NCI-H1930 (cell line): ENCODE data around the gene DISP2.

Experiments used
- DNase-seq, 2 experiments: peaks; one replicate each; lab custom pipeline; 2025; lab: John Stamatoyannopoulos, UW

DISP2 gene

GRCh38 chr15:40325700-40326099 is 32.3 kb upstream of the DISP2 start:
- no peak for DNase-seq

DNA sequence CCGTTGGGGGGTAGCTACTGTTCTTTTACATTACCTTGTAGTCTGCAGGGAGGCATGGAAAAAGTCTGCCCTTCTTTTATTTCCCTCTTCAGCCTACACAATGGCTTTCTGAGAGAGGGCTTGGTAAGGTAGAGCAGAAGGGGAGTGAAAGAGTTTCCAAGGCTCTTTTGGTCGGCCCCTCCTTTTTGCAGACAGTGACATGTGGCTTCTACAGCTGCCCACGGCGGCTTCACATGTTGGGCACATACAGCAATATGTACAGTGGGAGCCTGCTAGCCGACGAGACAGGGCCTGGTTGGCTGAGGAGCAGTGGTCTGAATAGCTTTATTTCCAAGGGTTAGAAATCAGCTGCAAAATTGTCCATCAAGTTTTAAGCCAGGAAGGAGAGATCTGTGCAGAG is 30.6 kb upstream of the DISP2 start:
- DNase-seq = no peak

DNA sequence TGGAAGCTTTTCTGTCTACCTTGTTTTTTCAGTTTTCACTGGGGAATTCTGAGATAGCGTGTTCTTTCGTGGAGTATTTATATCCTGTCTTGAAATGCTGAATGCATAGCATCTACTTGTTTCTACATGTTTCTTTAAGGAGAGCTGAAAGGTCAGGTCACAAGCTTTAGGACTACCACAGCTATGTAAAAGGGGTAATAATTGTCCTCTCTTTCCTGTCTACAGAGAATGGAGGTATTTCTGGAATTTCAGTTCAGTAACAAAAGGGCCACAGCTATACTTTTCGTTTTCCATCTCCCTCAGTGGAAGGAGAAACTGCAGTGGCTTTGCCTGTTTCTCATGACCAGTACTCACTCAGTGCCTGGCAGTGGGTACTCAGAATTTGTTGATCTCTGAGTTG is 29.8 kb upstream of the DISP2 start:
- DNase-seq = no peak

DNA sequence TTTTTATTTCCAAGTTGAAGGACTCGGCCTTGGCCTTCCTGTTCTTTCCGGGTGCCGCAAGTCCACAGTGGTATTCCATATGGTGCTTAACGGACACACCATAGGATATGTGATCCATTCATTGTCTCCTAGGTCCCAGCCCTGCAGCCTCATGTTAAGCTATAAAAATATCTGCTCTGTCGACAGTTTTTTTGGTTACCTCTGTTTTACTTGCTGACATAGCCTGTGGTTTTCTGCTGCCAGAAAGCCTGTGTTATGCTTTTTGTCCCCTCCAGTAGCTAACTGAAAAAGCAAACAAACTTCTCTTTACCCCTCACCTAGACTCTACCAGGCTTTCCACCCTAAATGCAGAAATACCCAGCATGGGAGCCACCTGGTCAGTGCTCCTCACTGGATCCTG is 29.3 kb upstream of the DISP2 start:
- no peak for DNase-seq

GRCh38 chr15:40329804-40330203 is 28.2 kb upstream of the DISP2 start:
- DNase-seq = no peak

- no peak for DNase-seq
Observed at GRCh38 chr15:40330368-40330836, 27.6 kb upstream of the DISP2 start.

DNA sequence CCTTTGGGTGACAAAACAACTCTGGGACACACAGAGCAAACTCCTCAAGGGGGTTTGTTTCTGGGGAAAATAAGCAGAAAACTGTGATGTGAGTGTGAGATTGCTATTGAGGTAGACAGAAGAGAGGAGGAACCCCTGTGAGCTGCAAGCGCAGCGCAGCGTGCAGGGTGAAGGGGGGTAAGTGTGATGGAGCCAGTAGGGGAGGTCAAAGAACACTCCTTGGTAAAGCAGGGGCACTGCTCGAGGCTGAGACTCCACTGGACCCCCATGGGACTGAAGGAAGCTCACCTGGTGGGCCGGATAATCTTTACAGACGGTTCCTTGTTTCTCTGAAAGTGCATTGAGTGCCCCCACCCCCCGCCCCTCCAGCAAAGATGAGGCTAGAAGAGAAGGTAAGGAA is 27.0 kb upstream of the DISP2 start:
- DNase-seq = no peak

DNA sequence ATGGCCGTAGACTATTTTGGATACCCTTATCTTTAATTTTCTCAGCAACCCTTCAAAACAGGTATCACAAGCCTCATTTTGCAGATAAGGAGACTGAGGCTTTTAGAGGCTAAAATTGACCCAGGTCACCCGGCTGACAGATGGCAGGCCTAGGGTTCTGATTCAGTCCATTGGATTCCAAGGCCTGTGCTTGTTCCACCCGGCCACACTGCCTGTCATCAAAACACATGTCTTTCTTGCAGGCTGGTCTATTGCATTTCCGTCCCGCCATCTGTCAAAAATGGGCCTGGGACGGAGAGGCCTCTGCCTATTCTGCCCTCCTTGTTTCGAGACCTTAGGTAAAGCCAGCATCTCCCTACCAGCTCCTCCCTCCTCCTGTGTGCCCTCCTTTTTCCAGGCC is 26.4 kb upstream of the DISP2 start:
- DNase-seq = no peak

- no peak for DNase-seq
Observed at GRCh38 chr15:40332113-40332781, 25.8 kb upstream of the DISP2 start.

GRCh38 chr15:40333922-40334492 is 24.0 kb upstream of the DISP2 start:
- no peak for DNase-seq

DNA sequence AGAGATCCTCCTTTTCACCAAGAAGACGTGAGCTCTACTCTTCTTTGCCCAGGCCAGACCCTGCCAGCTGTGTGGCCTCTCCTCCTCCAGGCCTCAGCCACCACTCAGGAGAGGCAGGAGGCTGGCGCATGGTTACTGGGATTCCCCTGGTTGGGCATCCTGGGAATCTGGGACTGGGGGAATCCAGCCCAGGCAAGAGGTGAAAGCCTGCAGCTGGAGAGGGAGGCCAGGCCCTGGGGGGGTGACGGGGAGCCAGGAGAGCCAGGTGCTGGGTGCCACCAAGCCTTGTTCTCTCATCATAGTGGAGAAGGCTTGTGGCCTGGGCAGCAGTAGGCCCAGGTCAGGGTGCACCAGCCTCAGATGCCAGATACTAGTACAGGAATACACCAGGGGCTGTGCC is 23.5 kb upstream of the DISP2 start:
- DNase-seq = no peak

- DNase-seq = no peak
Observed at GRCh38 chr15:40334941-40335795, 22.9 kb upstream of the DISP2 start.

GRCh38 chr15:40335938-40336743 is 21.9 kb upstream of the DISP2 start:
- DNase-seq = no peak

DNA sequence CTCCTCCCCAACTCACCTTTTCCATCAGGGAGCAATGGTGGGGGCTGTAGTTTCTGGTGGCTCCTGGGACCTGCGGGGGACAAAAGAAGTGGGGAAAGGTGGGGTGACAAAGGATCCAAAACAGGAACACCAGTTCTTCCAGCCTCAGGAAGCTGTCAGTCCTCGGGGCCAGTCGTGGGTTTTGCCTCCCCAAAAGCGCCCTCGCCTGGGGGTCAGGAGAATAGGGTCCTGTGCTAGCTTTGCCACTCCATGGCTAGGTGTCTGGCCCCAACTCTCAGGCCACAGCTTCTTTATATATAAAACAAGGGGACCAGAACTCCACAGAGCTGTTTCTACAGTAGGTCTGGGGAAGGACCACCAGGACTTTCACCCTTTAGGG is 21.3 kb upstream of the DISP2 start:
- no peak for DNase-seq

- no peak for DNase-seq
Observed at GRCh38 chr15:40337597-40337996, 20.4 kb upstream of the DISP2 start.

- DNase-seq = peak; percentile 32
Observed at GRCh38 chr15:40338041-40338657, 19.9 kb upstream of the DISP2 start.

DNA sequence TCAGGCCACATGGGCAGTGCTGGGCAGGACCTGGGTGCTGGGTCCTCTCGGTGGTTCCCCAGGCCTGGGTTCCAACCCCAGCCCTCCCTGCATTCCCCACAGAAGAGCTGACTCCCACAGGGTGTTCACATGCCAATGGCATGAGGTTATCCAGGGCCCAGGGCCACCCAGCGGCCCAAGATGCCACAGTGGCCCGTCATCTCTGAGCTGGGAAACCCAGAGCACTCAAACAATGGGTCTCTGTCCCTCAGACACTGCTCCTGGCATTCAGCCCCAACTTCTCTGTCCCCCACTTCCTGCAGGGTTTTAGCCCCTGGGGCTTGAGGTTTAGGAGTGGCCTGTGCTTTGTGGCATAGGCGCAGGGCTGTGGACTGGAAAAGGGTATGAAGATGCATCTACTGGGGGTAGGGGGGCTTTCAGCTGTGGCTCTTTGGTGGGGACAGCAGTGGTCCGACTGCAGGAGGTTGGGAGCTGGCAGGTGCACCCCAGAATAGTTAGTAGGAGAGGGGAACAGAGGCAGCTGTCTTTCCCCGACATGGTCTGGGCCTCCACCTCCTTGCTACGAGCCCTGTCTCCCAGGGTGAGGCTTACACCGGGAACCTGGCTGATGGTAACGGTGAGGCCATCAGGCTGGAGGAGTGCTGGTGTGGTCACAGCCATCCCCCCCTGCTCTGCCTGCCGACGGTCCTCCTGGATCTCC is 18.9 kb upstream of the DISP2 start:
- DNase-seq = no peak

DNA sequence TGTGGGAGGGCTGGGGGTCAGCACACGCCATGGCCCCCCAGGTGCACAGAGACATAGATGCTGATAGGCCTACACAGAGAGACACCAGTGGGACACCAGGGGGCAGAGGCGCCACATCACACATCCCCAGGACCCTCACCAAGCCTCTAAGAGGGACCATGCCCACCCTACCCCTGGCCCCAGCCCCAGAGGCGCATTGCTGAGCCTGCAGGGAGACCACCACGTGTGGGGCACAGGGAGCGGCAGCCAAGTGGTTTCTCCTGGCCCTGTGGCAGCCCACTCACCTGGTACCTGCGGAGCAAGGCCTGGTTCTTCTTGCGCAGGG is 18.4 kb upstream of the DISP2 start:
- no peak for DNase-seq

DNA sequence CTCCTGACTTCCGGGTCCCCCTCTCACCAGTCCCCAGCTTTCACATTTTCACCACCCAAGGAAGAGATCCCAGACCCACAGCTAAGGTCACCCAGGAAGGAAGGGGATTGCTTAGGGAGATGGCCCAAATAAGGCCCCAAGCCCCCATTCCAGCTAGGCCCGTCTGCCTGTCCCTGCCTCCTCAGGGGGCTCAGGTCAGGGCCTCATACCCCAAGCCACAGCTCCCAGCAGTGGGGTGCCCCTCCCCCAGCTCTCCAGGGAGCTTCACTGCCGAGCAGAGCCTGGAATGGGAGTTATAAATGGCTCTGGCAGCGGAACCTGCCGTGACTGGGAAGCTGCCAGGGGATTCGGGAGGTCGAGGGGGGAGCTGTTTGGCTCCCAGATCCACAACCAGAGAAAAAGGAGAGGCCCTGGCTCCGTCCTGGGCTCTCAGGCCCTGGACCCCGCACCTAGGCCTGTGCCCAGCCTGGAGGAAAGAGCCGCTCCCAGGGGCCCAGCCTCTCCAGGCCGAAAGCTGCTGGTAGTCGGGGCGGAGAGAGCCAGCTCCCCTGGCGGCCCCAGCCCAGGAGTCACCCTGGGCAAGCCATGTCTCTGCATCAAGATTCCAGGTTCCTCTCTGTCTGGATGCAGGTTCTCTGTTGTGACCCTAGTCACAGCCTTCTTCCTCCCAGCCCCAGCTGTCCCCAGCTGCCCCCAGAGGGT is 17.8 kb upstream of the DISP2 start:
- no peak for DNase-seq

DNA sequence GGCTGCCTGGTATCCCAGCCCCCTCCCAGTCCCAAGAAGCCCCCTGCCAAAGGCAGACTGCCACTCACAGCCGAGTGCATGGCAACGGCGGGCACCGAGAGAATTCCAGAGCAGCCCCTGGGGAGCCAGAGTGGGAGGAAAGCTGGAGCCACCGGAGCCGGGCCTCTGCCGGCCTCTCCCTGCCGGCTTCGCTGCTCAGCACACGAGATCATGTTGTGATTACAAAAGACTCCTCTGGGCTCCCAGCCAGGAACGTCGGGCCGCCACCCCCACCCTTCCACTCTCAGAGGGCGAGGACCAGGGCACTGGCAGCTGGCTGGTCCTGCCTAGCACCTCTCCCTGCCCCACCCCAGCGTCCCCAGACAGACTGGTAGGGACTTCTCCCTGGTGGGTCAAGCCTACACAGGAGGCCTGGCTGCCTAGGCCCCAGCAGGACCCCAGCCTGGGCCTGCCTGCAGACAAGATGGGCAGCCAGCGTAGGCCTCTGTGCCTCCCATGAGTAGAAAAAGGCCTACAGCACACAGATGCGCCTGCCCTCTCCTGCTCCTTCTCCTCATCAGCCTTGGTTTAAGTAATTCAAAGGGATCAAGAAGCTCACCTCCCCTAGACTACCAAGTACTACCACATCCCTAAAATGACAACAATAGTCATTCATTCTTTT is 17.1 kb upstream of the DISP2 start, which contains the start of gene CCDC9B:
Gene CCDC9B, minus strand, starts transcription at position 200 of the 661 bp plus-strand sequence. Its CDS starts 120 bp downstream, at position 80.
- no peak for DNase-seq
